Inferior parietal cortex (tissue), 1 donor: Measurements from ENCODE around the gene SIRPA.

Source experiments
- DNase-seq: peaks from one replicate; pipeline ENCODE4 v3.0.0-alpha.2; 2016; ENCODE audit errors: extremely low spot score

SIRPA gene

GRCh38 chr20:1888796-1889463 lies 6.3 kb upstream of the SIRPA start:
- DNase-seq = no peak

DNA sequence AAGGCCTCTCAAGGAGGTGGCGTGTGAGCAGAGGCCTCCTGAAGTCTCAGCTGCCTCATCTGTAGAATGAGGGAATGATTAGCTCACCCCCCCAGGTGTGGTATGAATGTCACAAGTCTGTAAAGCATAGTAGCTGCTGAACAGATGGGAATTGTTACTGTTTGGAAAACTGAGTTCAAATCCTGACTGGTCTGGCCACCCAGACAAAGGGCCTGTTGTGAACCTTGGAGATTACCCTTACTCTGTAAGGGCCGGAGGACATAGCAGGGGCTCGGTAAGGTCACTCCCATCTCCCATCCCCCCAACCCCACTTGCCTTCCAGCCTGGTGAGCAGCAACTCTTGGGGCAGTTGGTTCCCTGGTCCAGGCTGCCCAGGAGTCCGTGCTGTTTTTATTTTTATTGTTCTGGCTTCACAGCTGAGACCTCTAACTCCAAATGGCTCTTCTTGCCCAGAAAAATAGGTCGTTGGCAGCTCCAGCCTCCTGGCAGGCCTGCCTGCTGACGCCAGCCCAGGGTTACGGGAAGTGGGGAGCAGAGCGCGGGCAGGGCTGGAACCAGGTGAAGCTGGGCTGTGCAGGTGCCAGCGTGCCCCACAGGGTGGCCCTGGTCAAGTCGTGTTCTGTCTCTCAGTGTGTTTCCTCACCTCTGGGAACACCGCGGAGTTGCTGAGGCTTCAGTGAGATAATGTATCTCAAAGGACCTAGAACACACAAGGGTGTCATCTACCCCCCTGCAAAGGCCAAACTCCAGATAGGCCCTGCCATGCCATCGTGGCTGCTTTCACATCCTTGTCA lies 4.5 kb upstream of the SIRPA start:
- no peak for DNase-seq

DNA sequence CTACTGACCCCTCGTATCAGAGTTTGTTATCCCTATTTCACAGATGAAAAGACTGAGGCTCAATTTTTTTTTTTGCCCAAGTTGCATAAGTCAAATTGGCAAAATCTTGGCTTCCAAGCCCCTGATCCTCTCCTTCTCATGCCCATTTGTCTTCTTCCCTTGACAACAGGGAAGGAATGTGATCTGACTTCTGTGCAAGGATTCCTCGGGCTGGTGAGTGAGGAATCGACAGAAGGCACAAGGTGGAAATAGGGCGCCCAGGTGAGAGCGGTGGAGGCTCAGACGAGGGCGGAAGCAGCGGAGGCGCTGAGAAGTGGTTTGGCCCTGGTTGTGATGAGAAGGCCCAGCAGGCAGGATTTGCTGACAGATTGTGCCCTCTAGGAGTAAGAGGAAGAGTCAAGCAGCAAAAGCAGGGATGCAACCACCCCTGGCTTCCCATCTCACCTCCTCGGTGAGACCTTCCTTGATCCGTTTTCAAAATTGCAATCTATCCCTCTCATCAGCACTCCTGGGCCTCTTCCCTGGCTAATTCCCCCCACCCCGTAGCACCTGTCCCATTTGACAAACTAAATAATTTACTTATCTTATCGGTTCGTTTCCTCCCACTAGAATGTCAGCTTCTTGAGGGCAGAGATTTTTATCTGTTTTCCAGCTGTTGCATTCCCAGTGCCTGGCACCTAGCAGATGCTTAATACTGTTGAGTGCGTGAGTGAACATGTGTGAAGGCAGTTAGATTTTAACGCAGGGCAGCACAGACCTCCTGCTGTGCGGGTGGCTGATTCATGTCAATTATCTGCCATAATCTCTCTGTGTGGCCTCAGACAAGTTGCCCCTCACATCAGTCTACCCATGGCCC lies 3.7 kb upstream of the SIRPA start:
- no peak for DNase-seq

DNA sequence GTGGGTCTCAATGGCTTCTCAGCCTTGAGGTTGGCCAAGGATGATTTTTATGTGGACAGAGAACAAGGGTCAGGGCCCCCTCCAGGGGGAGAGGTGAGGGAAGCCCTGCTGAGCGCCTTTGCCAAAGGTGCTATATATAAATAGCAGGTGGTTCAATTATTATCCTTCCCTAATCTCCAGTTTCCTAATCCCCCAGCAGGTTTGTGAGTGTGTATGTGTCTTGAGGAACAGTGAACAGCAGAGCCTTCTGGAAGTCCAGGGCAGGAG lies 3.2 kb upstream of the SIRPA start:
- no peak for DNase-seq

- no peak for DNase-seq
Measured at GRCh38 chr20:1893721-1894470, 1.3 kb upstream of the SIRPA start.

- no peak for DNase-seq
Measured at GRCh38 chr20:1894471-1894950, 696 bp upstream of the SIRPA start.

- DNase-seq = no peak
Measured at GRCh38 chr20:1895674-1896483, 672 bp downstream of the SIRPA start.

DNA sequence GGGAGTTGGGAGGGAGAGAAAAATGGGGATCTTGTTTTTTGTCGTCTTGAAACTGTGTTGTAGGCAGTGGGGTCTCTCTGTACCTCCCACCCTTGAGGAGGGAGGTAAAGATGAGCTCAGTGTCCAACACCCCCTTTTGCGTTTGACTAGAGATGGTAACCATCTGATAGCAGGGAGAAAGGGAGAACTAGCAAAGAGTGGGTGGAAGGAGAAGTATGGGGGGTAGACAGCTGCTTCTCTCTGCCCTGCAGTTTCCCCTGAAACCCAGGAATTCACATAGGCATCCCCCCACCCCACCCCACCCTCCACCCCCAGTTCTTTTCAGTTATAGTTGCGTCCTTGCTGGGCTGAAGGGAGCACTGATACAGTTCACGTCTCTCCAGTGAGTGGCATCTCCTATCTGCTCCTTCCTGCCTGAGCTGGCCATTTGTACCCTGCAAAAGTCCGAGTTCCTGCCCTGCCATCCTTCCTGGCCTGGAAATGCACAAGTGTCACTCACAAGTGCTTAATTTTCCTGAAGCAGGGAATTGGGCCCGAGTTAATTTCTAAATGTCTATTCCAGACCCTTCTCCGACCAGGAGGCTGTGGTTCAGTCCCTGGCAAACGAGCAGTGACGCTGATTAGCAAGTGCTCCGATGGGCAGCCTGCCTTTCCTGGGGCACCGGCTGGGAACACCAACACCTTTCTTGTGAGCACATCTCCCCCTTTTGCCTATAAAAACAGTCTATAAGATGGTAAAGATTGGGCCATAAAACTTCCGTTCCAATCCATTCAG lies 1.5 kb downstream of the SIRPA start:
- DNase-seq = no peak

GRCh38 chr20:1897541-1897940 lies 2.3 kb downstream of the SIRPA start:
- no peak for DNase-seq

DNA sequence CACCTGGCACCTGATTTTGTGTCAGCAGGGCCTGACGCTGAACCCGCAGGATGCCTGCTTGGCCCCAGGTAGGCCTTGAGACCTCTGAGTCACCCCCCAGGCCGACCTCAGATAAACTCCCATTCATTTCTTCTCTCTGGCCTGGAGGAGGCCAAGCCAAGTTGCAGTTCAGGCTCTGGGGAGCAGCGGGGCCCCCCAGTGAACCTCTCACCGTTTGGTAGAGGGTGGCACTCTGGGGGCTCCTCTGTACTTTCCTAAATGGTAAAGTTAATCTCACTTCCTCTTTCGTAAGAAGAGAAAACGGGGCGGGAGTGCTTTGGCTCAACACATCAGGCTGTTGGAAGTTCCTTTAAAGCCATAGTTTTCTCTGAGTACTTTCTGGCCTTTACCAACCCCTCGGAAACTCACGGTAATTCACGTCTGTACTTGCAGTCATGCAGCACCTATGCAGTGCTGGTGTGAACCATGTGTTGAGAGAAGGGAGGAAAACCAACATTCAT lies 2.8 kb downstream of the SIRPA start:
- no peak for DNase-seq

DNA sequence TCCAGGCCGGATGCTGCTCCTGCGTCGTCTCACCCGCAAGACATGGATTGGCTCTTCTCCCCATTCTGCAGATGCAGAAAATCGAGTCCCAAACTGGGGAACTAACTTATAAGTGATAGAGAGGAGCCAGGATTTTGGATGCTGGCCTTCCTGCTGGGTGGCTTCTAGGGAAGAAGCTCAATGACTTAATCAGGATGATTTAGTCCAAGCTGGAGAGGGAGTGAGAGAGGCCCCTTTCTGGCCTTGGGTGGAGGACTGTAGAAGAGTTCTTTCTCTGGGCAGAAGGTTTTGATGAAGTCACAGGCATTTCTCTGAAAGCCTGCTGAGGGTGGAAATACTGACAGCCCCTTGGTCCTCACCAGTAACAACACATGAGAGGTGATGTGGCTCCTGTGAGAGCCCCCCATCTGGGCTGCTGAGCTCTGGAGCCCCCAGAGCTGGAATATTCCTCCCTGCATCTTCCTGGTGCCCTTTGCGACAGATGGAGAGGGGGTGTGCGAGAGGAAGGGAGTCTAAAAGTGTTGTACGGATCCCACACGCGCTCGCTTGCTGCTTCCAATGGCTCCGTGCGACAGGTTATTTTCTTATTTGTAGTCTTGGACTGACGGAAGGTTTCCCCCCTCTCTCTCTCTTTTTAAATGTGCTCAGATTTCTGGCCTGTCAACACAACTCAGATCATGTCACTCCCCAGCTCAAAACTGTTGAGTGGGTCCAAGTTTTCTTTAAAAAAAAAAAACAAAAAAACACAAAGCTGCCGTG lies 3.5 kb downstream of the SIRPA start:
- DNase-seq = no peak

DNA sequence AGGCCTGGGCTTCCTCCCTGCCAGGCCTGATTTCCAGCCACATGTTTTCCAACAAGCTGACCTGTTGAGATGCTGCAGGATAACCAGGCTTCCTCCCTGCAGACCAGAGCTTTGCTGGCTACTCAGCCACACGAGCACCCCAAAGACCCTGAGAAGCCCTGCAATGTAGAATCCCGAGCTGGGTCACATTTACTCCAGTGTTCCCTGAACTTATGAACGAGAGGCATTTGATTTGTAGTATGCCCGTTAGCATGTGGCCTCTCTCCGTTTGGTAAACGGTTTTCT lies 4.0 kb downstream of the SIRPA start:
- DNase-seq = no peak

GRCh38 chr20:1900321-1900801 lies 5.2 kb downstream of the SIRPA start:
- DNase-seq = no peak

GRCh38 chr20:1901704-1902103 lies 6.5 kb downstream of the SIRPA start:
- no peak for DNase-seq

- DNase-seq = no peak
Measured at GRCh38 chr20:1902188-1902587, 7.0 kb downstream of the SIRPA start.

- DNase-seq = no peak
Measured at GRCh38 chr20:1904135-1904534, 8.9 kb downstream of the SIRPA start.

DNA sequence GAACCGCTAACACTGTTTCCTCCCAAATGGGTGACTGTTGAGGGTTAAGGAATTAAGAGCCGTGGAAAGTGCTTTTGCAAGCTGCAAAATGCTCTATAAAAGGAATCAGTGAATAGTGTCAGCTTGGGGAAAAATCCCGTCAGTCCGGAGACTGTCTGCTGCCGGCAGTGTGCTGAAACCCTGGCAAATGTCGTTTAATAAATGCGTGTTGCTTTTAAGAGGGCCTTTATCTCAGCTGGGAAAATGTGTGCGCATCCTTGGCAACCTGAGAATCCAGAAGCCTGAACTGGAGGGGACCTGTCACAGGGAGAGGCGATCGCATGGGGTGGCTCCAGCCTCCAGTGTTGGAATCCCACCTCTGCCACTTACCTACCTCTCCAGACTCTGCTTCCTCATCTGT lies 9.8 kb downstream of the SIRPA start:
- DNase-seq = no peak

DNA sequence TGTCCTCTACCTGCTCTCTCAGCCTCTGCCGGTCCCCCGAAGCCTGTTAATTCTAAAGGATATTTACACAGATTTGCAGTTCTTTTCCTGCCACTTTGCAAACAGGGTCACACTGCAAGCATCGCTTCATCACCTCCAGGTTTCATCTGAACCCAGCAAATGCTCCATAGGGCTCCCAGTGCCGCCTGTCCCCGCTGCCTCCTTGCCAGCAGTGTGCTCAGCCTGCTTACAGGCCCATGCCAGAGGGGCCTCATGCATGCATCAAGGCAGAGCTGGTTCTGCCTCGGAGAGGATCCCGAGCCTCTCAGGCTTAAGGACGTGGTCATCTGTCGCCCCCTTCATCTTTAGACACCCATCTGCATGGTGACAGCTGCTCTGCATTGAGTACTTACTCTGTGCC lies 10.5 kb downstream of the SIRPA start:
- no peak for DNase-seq

DNA sequence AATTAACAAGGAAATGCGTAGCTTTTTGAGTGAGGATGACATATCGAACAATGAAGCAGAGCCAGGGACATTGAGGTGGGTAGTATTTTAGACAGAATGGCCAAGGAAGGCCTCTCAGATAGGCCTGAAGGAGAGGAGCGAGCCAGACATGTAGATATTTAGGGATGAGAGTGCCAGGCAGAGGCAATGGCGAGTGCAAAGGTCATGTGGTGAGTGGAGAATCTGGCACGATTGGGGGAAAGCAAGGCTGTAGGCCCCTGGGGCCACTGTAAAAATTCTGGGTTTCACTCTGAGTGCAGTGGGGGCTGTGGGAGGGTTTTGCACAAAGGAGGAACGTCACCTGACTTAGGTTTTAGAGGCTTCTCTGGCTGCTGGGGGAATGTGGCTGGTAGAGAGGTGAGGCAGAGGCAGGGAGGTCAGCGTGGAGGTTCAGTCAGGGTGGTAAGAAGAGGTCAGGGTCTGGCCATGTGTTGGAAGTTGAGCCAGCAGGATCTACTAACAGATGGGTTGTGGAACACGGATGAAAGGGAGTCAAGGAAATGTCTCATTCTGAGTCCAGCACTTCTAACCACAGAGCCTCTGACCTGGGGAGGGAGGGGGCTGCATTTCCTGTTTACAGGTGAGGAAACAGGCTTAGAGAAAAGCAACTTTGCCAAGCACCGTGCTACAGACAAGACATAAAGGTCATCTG lies 11.3 kb downstream of the SIRPA start:
- no peak for DNase-seq
